ENCODE data around the gene NDST1.

NDST1 gene

GRCh38 chr5:150584556-150585335 is 76.8 kb downstream of the NDST1 start:
- TF ChIP-seq CTCF (conservative IDR thresholded peaks at IDR 0.05; ENCODE audit: control insufficient read depth, insufficient read depth, low read depth, low read length) = no peak
- no peak for DNase-seq (ENCODE audit: low read depth)
- no peak overlapping the region for H3K4me3 ChIP-seq (ENCODE audit: control insufficient read depth, low read depth, low read length)

- no peak overlapping the region for H3K4me3 ChIP-seq (ENCODE audit: control insufficient read depth, low read depth, low read length)
- TF ChIP-seq CTCF (conservative IDR thresholded peaks at IDR 0.05; ENCODE audit: control insufficient read depth, insufficient read depth, low read depth, low read length) = no peak
- no peak for DNase-seq (ENCODE audit: low read depth)
These were observed 77.9 kb downstream of the NDST1 start for GRCh38 chr5:150585781-150586341.

- no peak overlapping the region for H3K4me3 ChIP-seq (ENCODE audit: control insufficient read depth, low read depth, low read length)
- DNase-seq (ENCODE audit: low read depth) = no peak
- no peak for TF ChIP-seq CTCF (conservative IDR thresholded peaks at IDR 0.05; ENCODE audit: control insufficient read depth, insufficient read depth, low read depth, low read length)
These were observed 79.1 kb downstream of the NDST1 start for GRCh38 chr5:150587016-150587415.

GRCh38 chr5:150587856-150588595 is 80.1 kb downstream of the NDST1 start:
- H3K4me3 ChIP-seq (ENCODE audit: control insufficient read depth, low read depth, low read length) = no peak overlapping the region
- TF ChIP-seq CTCF (conservative IDR thresholded peaks at IDR 0.05; ENCODE audit: control insufficient read depth, insufficient read depth, low read depth, low read length) = no peak
- peak; percentile 21 for DNase-seq (ENCODE audit: low read depth)

- TF ChIP-seq CTCF (conservative IDR thresholded peaks at IDR 0.05; ENCODE audit: control insufficient read depth, insufficient read depth, low read depth, low read length) = no peak
- DNase-seq (ENCODE audit: low read depth) = no peak
- H3K4me3 ChIP-seq (ENCODE audit: control insufficient read depth, low read depth, low read length) = no peak overlapping the region
These were observed 80.6 kb downstream of the NDST1 start for GRCh38 chr5:150588596-150588890.

- peak; percentile 67 for TF ChIP-seq CTCF (conservative IDR thresholded peaks at IDR 0.05; ENCODE audit: control insufficient read depth, insufficient read depth, low read depth, low read length)
- DNase-seq (ENCODE audit: low read depth) = peak; percentile 59
- no peak overlapping the region for H3K4me3 ChIP-seq (ENCODE audit: control insufficient read depth, low read depth, low read length)
These were observed 82.1 kb downstream of the NDST1 start for GRCh38 chr5:150589862-150590601.
